Keratinocyte (primary cell): ENCODE results near the gene OLFM2. TPM values are rescaled to one million over a fixed set of nuclear protein-coding genes. Genes with fewer than 3 reads are reported as not detected.
A peak's percentile ranks its signal among the peaks of the same experiment; 100 is the strongest.

Experiments used
- DNase-seq: peaks from one replicate; pipeline ENCODE4 v3.0.0-alpha.2; 2011; ENCODE audit warnings: low read depth, missing footprints, low spot score
- FAIRE-seq: peaks from 2 replicates; lab custom pipeline; 2011; peaks lifted over from hg19 to GRCh38; lab: Jason Lieb, UNC
- H2AFZ ChIP-seq: 2 replicates; pipeline ENCODE4 v1.6.0; 2012; ENCODE audit warnings: low read length, control low read depth, inconsistent platforms; ENCODE audit not compliant: control insufficient read depth
- H3K27ac ChIP-seq: 2 replicates; pipeline ENCODE4 v1.5.1; 2011; ENCODE audit warnings: low read length; ENCODE audit not compliant: control insufficient read depth, insufficient read depth
- H3K27me3 ChIP-seq: 3 replicates; pipeline ENCODE4 v1.6.0; 2011; ENCODE audit warnings: low read length; ENCODE audit not compliant: control insufficient read depth, insufficient read depth; ENCODE audit errors: extremely low read depth
- H3K36me3 ChIP-seq, 2 experiments: 2 replicates in 1 of 2; 3 replicates in 1 of 2; pipeline ENCODE4 v1.5.1; 2011; ENCODE audit warnings: low read length in 2 of 2, mild to moderate bottlenecking in 1 of 2; ENCODE audit not compliant: control insufficient read depth in 2 of 2, insufficient read depth in 2 of 2; ENCODE audit errors: extremely low read depth in 1 of 2
- H3K4me1 ChIP-seq: 3 replicates; pipeline ENCODE4 v1.5.1; 2011; ENCODE audit warnings: low read length; ENCODE audit not compliant: control insufficient read depth, insufficient read depth; ENCODE audit errors: extremely low read depth
- H3K4me2 ChIP-seq: 3 replicates; pipeline ENCODE4 v1.6.0; 2011; ENCODE audit warnings: low read depth, low read length; ENCODE audit not compliant: control insufficient read depth, insufficient read depth; ENCODE audit errors: extremely low read depth
- H3K4me3 ChIP-seq, 3 experiments: fragments of 200-600 bp in 1 of 3; sonication (generic) in 1 of 3; 2 replicates in 2 of 3; 3 replicates in 1 of 3; pipeline ENCODE4 v1.5.1; 2011 to 2016; ENCODE audit warnings: low read length in 3 of 3, mild to moderate bottlenecking in 3 of 3, control low read depth in 2 of 3, inconsistent platforms in 1 of 3, low read depth in 1 of 3, mixed read lengths in 1 of 3, mixed run types in 1 of 3, moderate library complexity in 1 of 3; ENCODE audit not compliant: control insufficient read depth in 2 of 3, insufficient read depth in 2 of 3; ENCODE audit errors: extremely low read depth in 1 of 3
- H3K79me2 ChIP-seq: 2 replicates; pipeline ENCODE4 v1.6.0; 2012; ENCODE audit warnings: low read length; ENCODE audit not compliant: control insufficient read depth, insufficient read depth
- H3K9ac ChIP-seq: 3 replicates; pipeline ENCODE4 v1.6.0; 2011; ENCODE audit warnings: low read length; ENCODE audit not compliant: control insufficient read depth, insufficient read depth; ENCODE audit errors: extremely low read depth
- H3K9me1 ChIP-seq: 3 replicates; pipeline ENCODE4 v1.6.0; 2011; ENCODE audit warnings: low read length; ENCODE audit not compliant: control insufficient read depth, insufficient read depth; ENCODE audit errors: extremely low read depth
- H3K9me3 ChIP-seq: 2 replicates; pipeline ENCODE4 v1.5.1; 2012; ENCODE audit warnings: low read depth, low read length; ENCODE audit not compliant: control insufficient read depth
- H4K20me1 ChIP-seq: 3 replicates; pipeline ENCODE4 v1.6.0; 2011; ENCODE audit warnings: low read length; ENCODE audit not compliant: control insufficient read depth, insufficient read depth; ENCODE audit errors: extremely low read depth
- EZH2 ChIP-seq: IDR thresholded peaks from one replicate; pipeline ENCODE4 v1.6.1; 2012; ENCODE audit warnings: inconsistent platforms, mild to moderate bottlenecking, low read length, moderate library complexity
- dilution Hi-C: fragments of 300-500 bp; cut with MboI; formaldehyde crosslinking; loops from one replicate; pipeline ENCODE4 v1.7.0; 2020; ENCODE audit warnings: low sequenced_read_pairs; ENCODE audit not compliant: extremely low pct_ligation_motif_present
- polyA plus RNA-seq, 5 experiments: library from polyadenylated mRNA; depleted of rRNA in 3 of 5; stranded (reverse) in 3 of 5; stranded (forward) in 1 of 5; unstranded in 1 of 5; fragments of >200 nt; gene quantifications; 1 replicate in 1 of 5; 2 replicates in 3 of 5; 3 replicates in 1 of 5; pipeline versions ENCODE4 v1.2.1 to v1.2.3, GENCODE V29; 2011 to 2012; ENCODE audit warnings: missing spikeins in 2 of 5, low read depth in 1 of 5, low replicate concordance in 1 of 5
- TF ChIP-seq, protein P1 (sequence below), 3 experiments: IDR thresholded peaks in 1 of 3; conservative IDR thresholded peaks in 1 of 3; optimal IDR thresholded peaks in 1 of 3; 2 replicates in 2 of 3; 3 replicates in 1 of 3; pipeline versions ENCODE3 to v1.5.1; 2011; ENCODE audit warnings: low read length in 3 of 3, mild to moderate bottlenecking in 3 of 3, moderate library complexity in 2 of 3, control low read depth in 1 of 3, inconsistent platforms in 1 of 3; ENCODE audit not compliant: insufficient read depth in 2 of 3; ENCODE audit errors: extremely low read depth in 1 of 3

The OLFM2 gene
- polyA plus RNA-seq, 1 donor (not counting 4 experiments of a cell fraction or from before 2014, with no cell fraction given), result 5.3 TPM

DNA sequence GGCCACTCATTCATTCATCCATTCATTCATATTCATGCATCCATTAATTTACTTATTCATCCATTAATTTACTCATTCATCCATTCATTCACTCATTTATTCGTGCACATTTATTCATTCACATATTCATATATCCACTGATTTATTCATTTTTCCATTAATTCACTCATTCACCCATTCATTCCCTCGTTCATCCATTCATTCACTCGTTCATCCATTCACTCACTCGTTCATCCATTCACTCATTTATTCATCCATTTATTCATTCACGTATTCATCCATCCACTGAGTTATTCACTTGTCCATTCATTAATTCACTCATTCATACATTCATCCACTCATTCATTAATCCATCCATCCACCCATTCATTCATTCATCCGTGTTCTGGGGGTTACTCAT is 35.8 kb upstream of the OLFM2 start:
- Histone ChIP-seq H3K79me2 (no peaks in the 10 kb centered on the region), H3K4me3 (no peak overlapping the region), H3K4me1 (no peaks in the 10 kb centered on the region), H3K4me2 (no peak overlapping the region), H2AFZ (no peak overlapping the region), H3K27me3 (no peaks in the 10 kb centered on the region), H3K9ac (no peak overlapping the region), H3K9me3 (no peaks in the 10 kb centered on the region), H3K9me1 (no peaks in the 10 kb centered on the region), H4K20me1 (no peaks in the 10 kb centered on the region), H3K27ac (no peak overlapping the region), H3K36me3 (no peaks in the 10 kb centered on the region)
- DNase-seq (no peak), FAIRE-seq (no peak)
- TF ChIP-seq, protein P1, sequence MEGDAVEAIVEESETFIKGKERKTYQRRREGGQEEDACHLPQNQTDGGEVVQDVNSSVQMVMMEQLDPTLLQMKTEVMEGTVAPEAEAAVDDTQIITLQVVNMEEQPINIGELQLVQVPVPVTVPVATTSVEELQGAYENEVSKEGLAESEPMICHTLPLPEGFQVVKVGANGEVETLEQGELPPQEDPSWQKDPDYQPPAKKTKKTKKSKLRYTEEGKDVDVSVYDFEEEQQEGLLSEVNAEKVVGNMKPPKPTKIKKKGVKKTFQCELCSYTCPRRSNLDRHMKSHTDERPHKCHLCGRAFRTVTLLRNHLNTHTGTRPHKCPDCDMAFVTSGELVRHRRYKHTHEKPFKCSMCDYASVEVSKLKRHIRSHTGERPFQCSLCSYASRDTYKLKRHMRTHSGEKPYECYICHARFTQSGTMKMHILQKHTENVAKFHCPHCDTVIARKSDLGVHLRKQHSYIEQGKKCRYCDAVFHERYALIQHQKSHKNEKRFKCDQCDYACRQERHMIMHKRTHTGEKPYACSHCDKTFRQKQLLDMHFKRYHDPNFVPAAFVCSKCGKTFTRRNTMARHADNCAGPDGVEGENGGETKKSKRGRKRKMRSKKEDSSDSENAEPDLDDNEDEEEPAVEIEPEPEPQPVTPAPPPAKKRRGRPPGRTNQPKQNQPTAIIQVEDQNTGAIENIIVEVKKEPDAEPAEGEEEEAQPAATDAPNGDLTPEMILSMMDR (optimal IDR thresholded peaks at IDR 0.05 in 1 of 3, IDR thresholded peaks at IDR 0.05 in 1 of 3, conservative IDR thresholded peaks at IDR 0.05 in 1 of 3; ENCODE audit: extremely low read depth in 1 of 3, insufficient read depth in 2 of 3, low read length in 3 of 3), result no peak
- no peak for TF ChIP-seq EZH2
- dilution Hi-C loops, result no loop called here

DNA sequence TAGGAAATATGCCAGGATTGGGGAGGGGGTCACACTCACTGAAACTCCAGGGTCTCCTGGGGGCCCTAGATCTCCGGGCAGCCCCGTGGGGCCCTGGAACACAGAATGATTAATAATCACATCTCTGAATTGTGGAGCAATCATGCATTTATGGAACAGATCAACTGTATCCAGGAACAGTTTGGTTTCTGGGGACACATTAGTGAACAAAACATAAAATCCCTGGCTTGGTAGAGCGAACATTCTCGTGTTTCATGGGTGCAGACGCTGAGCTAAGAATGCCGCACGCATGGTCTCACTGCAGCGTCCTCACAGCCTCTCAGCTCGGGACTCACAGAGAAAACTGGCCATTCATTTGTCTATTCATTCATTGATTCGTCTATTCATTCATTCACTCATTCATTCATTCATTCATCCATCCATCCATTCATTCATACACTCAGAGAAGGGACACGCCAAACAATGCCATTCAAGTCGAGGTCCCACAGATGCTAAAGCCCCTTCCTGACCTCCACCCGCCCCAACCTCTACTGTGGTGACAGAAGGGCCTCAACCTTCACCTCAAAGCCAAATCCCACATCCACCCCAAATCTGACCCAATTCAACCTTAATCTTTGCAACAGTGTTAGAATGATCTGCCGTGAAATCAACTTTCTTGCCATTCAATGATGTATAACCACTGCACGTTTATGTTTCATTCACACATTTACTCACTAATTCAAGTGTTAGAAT is 35.0 kb upstream of the OLFM2 start:
- H3K9me3 ChIP-seq, result no peaks in the 10 kb centered on the region
- no peaks in the 10 kb centered on the region for H3K36me3 ChIP-seq
- H3K9me1 ChIP-seq, result no peaks in the 10 kb centered on the region
- no peaks in the 10 kb centered on the region for H3K27me3 ChIP-seq
- no peaks in the 10 kb centered on the region for H3K79me2 ChIP-seq
- no peak overlapping the region for H3K4me2 ChIP-seq
- DNase-seq (no peak), FAIRE-seq (peak; percentile 60)
- H3K4me1 ChIP-seq, result no peaks in the 10 kb centered on the region
- H3K27ac ChIP-seq, result no peak overlapping the region
- no peak overlapping the region for H2AFZ ChIP-seq
- no peak overlapping the region for H3K9ac ChIP-seq
- TF ChIP-seq, protein P1 (optimal IDR thresholded peaks at IDR 0.05 in 1 of 3, IDR thresholded peaks at IDR 0.05 in 1 of 3, conservative IDR thresholded peaks at IDR 0.05 in 1 of 3; ENCODE audit: extremely low read depth in 1 of 3, insufficient read depth in 2 of 3, low read length in 3 of 3), result no peak
- no peak for TF ChIP-seq EZH2
- H4K20me1 ChIP-seq, result no peaks in the 10 kb centered on the region
- no peak overlapping the region for H3K4me3 ChIP-seq
- dilution Hi-C loops, result no loop called here
